GM19467 (cell line): ENCODE measurements around the gene UPB1.
A peak's percentile ranks its signal among the peaks of the same experiment; 100 is the strongest.

Source experiments
- ATAC-seq: cut with Tn5 transposase; IDR thresholded peaks from one replicate; pipeline ENCODE4 v1.9.1; 2021; ENCODE audit warnings: mild to moderate bottlenecking, moderate library complexity; ENCODE audit not compliant: unreplicated experiment

The UPB1 gene

DNA sequence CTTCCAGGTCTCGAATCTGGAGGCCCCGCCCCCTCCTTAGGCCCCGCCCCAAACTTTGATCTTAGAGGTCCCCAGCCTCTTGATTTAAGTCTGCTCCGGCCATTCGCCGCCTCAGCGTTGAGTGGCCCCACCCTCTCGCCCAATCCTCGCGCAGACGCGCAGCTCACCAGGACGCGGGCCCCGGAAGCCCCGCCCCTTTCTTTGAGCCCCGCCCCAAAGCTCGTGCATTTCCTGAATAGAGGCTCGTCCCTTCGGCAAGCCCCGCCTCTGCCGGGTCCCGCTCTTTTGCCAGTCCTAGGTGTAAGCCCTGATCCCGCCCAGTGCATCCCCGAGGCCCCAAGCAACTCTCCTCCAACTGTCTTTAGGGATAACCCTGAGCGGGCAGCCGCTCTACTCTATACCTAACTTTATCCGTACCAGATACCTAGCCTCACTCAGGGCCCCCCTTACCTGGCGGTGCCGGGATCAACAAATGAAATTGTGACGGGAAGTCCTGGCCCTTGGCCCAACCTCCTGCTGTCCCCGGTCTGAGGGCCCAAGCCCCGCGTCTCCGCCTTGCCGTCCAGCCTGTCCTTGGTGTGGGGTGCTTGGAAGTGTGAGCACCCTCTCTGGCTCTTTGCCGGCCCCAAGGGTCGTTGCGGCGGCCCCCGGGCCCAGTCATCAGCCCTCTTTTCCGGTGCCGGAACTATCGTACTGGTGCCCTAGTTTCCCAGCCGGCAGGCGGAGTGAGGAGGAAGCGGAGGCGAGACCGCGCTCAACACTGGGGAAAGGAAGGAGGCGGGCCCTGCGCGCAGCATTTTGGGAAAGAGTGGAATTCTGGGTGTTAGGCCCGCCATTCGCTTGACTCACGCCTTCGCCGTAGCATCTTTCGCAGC, 60.3 kb downstream of the UPB1 start, which contains the start of gene SNRPD3:
Gene SNRPD3, plus strand, starts transcription at position 835 of the 875 bp plus-strand sequence. CDS start 1,676 bp downstream, outside the sequence.
- ATAC-seq: peak; percentile 71

DNA sequence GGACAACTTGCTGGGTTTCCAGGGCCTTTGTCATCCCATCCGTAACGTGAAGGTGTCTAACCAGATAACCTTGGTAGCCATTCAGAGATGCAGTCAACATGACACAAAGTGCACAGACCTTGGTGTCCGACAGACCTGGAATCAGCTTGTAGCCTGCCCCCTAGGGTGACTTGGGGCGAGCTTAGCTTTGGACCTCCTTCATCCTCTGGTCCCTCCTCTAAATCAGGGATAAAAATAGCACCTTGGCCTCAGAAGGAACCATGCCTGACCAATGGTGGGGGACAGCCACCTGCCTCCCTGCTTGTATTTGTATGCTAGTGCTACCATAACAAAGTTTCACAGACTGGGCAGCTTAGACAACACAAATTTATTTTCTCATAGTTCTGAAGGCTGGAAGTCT, 64.3 kb downstream of the UPB1 start:
- ATAC-seq: no peak

DNA sequence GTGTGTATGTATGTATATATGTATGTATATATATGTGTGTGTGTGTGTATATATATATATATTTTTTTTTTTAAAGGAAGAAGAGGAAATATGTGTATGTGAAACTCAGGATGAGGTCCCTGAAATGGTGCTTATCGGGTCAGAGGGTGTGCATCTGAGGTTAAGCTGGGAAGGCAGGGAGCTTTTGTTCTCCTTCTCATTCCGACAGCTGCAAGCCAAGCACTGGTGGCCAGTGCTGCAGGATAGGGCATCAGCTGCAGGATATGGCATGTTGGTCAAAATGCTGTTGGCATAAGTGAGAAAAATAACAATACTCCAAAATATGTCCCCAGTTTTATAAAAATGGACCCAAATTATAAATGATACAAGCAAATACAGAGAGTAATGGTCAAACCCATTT, 68.1 kb downstream of the UPB1 start:
- ATAC-seq: no peak

DNA sequence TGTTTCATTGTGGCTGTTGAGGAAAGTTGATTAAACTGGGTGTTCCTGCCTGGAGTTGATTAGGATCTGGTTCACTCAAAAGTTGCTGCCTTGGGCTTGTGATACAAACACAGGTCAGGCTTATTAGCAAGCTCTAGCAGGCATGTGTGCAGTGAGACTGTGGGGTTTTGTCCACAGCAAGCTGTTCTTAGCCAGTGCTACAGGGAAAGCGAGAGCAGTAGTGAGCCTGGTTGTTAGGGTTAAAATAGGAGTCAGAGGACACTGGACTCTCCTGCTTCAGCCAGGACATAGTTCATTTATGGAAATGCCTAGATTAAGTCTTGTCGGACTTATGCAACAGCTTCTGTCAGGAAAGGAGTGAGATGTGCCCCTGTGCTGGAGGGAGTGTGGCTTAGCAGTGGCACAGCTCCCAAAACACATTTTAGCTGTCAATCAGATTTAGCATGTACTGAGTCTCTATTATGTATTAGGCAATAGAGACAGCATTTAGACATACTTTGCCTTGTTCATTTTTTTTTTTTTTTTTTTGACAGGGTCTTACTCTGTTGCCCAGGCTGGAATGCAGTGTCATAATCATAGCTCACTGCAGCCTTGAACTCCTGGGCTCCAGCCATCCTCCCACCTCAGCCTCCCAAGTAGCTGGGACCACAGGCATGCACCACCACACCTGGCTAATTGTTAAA, 69.4 kb downstream of the UPB1 start:
- ATAC-seq: no peak

DNA sequence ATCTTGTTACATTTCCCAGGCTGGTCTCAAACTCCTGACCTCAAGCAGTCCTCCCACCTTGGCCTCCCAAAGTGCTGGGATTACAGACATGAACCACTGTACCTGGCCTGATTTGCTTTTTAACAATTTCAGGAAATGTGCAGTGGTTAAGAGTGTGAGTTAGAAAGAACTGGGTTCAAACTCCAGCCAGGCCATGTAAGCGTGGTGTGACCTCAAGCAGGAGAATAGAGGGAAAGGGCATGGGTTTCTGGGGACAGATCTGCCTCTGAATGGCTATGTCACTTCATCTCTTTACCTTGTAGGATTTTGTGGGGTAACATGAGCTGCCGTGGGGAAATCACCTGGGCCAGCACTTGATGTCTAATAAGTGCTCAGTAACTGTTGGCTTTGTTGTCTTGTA, 69.9 kb downstream of the UPB1 start:
- no peak for ATAC-seq

DNA sequence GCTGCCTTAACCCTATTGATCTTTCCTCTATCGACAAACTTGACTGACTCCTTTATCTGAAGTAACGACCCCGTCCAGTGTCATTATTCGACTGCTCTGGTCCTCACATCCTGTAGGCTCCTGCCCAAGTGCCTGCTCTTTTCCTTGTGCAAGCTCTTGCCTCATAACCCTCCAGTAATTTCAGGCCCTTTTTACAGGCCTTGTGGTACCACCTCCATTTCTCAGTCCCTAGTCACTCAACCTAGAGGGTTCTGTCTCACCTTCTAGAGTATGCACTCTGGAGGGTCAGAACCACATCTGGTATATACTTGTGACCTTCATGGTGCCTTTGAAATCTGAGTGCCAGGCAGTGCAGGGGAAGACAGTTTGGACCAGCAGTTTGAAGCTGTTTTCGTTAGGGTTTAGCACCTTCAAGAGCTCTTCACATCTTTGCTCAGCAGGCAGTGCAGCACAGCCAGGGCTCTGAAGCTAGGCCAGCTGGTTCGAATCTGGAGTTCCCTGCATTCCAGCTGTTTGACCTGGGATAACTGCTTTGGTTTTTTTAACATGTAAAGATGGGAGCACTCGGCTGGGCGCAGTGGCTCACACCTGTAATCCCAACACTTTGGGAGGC, 71.9 kb downstream of the UPB1 start:
- ATAC-seq: no peak

DNA sequence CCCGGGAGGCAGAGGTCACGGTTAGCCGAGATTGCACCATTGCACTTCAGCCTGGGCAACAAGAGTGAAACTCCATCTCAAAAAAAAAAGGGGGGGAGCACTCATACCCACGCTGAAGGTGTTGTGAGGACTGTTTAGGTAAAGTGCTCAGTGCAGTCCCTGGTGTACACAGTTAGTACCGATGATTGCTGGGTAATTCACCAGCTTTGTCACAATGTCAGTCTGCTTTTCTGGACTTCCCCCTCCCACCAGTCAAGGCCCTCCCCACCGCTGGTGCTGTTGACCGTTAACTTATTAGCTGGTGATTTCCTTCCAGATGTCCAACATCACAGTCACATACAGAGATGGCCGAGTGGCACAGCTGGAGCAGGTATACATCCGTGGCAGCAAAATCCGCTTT, 72.5 kb downstream of the UPB1 start:
- no peak for ATAC-seq

DNA sequence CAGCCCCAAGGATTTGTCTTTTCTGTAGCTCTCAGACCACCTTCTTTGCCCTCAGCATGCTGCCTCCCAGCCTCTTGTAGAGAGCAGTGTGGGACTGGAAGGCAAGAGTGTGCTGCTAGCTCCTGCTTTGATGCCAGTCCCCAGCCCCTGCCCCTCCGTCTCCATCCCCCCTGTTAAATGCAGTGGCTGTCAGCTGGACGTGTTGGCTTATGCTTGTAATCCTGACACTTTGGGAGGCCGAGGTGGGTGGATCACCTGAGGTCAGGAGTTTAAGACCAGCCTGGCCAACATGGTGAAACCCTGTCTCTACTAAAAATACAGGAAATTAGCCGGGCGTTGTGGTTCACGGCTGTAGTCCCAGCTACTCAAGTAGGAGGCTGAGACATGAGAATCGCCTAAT, 76.1 kb downstream of the UPB1 start:
- no peak for ATAC-seq

DNA sequence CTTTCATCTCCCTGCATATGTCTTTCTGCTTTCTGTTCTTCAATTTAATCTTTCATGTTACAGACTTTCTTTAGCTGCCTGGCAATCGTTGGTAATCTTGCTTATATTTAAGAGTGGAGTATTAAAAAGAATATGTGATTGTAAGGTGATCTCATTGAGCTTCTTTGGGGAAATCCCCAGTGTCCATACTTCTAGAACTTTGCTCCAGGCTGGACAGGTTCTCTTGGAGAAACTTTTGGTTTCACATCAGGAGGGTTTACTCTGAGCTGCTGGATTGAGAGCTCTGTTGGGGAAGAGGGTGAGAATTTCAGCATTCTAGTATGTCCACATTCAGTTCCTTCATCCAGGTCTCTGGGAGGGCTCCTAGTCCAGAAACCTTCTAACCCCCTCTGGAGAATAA, 81.6 kb downstream of the UPB1 start:
- ATAC-seq: no peak
